Measurements from ENCODE around the gene CXCR5. TPM values are rescaled to one million over a fixed set of nuclear protein-coding genes. Genes with fewer than 3 reads are reported as not detected.
"Not testable (repeated sequence)": the region's sequence is repeated elsewhere in the genome, so short reads cannot be mapped to it uniquely, and the experiment has no call there.

CXCR5 gene
- total and polyA plus RNA-seq, 7 donors, result 0.14 to 0.25 (median 0.19) TPM; not detected in 3

DNA sequence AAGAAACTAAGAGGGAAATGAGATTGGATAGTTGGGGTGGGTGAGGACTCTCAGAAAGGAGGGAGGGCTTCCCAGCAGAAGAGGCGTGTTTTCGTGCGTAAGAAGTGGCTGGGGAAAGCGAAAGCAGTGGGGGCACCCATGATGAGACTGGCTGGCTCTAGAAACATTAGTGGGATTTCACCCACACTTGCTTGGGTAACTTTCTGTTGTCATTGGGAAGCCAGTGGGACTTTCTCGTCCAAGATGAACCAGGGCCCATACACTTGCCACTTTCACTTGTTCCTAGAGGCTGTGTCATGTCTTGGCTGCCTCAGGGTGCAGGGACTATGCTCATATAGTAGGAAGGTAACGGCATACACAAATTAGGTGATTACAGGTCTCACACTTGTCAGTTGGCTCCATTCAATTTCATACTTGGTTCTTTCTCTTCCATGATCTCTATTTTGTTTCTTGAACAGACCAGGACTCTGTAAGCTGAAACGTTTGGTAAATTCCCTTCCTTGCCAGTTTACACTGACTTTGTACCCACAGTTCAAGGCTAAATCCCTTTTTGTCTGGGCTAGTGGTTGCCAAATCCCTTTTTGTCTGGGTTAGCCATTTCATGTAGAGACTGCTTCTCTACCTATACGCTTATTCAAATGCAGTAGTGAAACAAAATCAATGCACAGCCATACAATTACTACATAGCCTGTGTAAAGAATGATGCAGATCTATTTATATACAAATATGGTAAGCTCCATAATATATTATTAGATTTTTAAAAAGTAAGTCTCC lies 42.0 kb upstream of the CXCR5 start:
- no peaks in the 10 kb centered on the region for H3K4me1 ChIP-seq
- 69 to 81% (median 72%) methylated on average over 8 of the region's 8 CpGs for WGBS, 3 donors
- H3K9me3 ChIP-seq, result no peaks in the 10 kb centered on the region
- peaks cover 0 to 2% (median 0%) of the 10 kb centered on the region in 3 donors for H3K27me3 ChIP-seq (ENCODE audit: insufficient read depth in 3 of 3, low read length in 2 of 3)
- H3K4me3 ChIP-seq, result no peak overlapping the region
- TF ChIP-seq, protein P1, sequence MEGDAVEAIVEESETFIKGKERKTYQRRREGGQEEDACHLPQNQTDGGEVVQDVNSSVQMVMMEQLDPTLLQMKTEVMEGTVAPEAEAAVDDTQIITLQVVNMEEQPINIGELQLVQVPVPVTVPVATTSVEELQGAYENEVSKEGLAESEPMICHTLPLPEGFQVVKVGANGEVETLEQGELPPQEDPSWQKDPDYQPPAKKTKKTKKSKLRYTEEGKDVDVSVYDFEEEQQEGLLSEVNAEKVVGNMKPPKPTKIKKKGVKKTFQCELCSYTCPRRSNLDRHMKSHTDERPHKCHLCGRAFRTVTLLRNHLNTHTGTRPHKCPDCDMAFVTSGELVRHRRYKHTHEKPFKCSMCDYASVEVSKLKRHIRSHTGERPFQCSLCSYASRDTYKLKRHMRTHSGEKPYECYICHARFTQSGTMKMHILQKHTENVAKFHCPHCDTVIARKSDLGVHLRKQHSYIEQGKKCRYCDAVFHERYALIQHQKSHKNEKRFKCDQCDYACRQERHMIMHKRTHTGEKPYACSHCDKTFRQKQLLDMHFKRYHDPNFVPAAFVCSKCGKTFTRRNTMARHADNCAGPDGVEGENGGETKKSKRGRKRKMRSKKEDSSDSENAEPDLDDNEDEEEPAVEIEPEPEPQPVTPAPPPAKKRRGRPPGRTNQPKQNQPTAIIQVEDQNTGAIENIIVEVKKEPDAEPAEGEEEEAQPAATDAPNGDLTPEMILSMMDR (IDR thresholded peaks at IDR 0.05), result no peak
- DNase-seq, result no peak
- no peak for ATAC-seq
- H3K36me3 ChIP-seq (ENCODE audit: insufficient read depth in 1 of 2, low read depth in 1 of 2), result no peaks in the 10 kb centered on the region
- no peak overlapping the region for H3K27ac ChIP-seq
- intact Hi-C loops (cut with DNase I), result no loop called here

DNA sequence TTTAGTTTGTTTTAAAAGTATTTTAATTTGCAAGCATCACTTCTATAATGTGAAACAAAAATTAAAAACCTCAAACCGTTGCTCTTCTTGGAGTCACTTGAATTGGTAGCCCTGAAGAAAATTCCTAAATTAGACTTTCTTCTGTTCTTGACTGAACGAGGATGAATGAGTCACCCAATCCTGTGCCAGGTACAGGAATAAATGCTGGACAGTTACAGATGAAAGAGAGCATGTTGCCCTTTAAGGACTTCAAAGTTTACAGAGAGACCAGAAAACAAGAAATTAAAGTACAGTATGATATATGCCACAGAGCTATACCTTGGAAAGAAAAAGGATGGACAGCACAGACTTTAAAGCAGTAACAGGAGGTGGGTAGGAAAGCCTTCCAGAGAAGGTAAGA lies 41.3 kb upstream of the CXCR5 start:
- intact Hi-C loops (cut with DNase I), result no loop called here
- H3K27ac ChIP-seq, result no peak overlapping the region
- H3K4me3 ChIP-seq, result no peak overlapping the region
- H3K9me3 ChIP-seq, result no peaks in the 10 kb centered on the region
- no peaks in the 10 kb centered on the region for H3K36me3 ChIP-seq (ENCODE audit: insufficient read depth in 1 of 2, low read depth in 1 of 2)
- 10 to 23% (median 13%) methylated on average over 2 of the region's 2 CpGs for WGBS, 3 donors
- peaks cover 0 to 2% (median 0%) of the 10 kb centered on the region in 3 donors for H3K27me3 ChIP-seq (ENCODE audit: insufficient read depth in 3 of 3, low read length in 2 of 3)
- DNase-seq, result no peak
- ATAC-seq, result peak in 2 of 4 donors; percentile 50 to 63
- TF ChIP-seq, protein P1 (IDR thresholded peaks at IDR 0.05), result no peak
- no peaks in the 10 kb centered on the region for H3K4me1 ChIP-seq

DNA sequence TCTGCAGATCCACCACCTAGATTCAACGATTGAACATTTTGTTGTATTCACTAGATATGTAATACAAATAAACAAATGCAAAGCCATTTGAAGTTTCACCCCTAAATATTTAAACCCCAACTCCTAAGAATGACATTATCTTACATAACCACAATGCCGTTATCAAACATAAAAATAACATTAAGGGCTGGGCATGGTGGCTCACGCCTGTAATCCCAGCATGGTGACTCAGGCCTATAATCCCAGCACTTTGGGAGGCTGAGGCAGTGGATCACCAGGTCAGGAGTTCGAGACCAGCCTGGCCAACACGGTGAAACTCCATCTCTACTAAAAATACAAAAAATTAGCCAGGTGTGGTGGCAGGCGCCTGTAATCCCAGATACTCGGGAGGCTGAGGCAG lies 40.8 kb upstream of the CXCR5 start:
- H3K27ac ChIP-seq; DNase-seq; H3K9me3 ChIP-seq; H3K27me3 ChIP-seq (ENCODE audit: insufficient read depth in 3 of 3, low read length in 2 of 3); H3K4me1 ChIP-seq; ATAC-seq; H3K4me3 ChIP-seq; intact Hi-C loops (cut with DNase I); H3K36me3 ChIP-seq (ENCODE audit: insufficient read depth in 1 of 2, low read depth in 1 of 2): not testable (repeated sequence)
- 82 to 90% (median 83%) methylated on average over 7 of the region's 7 CpGs for WGBS, 3 donors

DNA sequence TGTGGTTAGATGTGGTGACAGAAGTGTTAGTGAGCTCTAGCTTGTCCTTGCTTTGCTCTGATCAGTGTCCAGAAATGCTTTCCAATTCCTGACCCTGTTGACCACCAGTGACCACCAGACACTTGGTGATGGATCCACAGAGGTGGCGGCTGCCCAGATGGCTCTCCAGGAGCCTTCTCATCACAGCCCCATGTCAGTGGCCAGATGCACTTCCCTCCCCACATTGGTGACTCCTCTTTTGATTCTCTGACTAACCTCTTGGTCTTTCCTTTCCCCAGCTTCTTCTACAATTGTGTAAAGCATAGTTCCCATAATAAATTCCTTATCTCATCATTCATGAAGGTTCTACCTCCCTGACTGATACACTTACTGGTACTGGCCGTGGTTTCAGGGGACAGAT lies 40.1 kb upstream of the CXCR5 start:
- 90 to 93% (median 91%) methylated on average over 2 of the region's 2 CpGs for WGBS, 3 donors
- no peak overlapping the region for H3K27ac ChIP-seq
- H3K27me3 ChIP-seq (ENCODE audit: insufficient read depth in 3 of 3, low read length in 2 of 3), result peaks cover 0 to 2% (median 0%) of the 10 kb centered on the region in 3 donors
- DNase-seq, result no peak
- TF ChIP-seq, protein P1 (IDR thresholded peaks at IDR 0.05), result no peak
- peaks cover 7% of the 10 kb centered on the region for H3K4me1 ChIP-seq
- no peaks in the 10 kb centered on the region for H3K9me3 ChIP-seq
- intact Hi-C loops (cut with DNase I), result no loop called here
- no peak for ATAC-seq
- H3K4me3 ChIP-seq, result no peak overlapping the region
- H3K36me3 ChIP-seq (ENCODE audit: insufficient read depth in 1 of 2, low read depth in 1 of 2), result no peaks in the 10 kb centered on the region

DNA sequence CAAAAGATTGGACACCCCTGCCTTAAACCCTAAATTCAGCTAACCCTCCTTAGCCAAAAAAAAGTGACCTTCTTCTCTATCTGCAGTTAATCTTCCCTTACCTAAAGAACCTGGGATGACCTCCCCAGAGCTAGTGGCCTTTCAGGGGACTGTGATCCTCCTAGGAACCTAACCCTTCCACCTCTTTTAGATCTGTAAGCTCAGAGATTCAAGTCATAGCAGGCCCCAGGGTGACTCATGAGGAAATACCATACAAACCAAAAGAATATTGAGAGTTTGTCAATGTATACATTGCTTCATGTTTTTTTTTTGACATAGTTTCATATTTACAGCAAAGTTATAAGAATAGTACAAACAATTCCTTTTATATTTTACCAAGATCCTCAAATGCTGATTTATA lies 38.3 kb upstream of the CXCR5 start:
- Histone ChIP-seq H3K4me3 (no peak overlapping the region), H3K27me3 (ENCODE audit: insufficient read depth in 3 of 3, low read length in 2 of 3) (peaks cover 0 to 2% (median 0%) of the 10 kb centered on the region in 3 donors), H3K27ac (no peak overlapping the region), H3K9me3 (no peaks in the 10 kb centered on the region), H3K36me3 (ENCODE audit: insufficient read depth in 1 of 2, low read depth in 1 of 2) (no peaks in the 10 kb centered on the region), H3K4me1 (peaks cover 10% of the 10 kb centered on the region)
- ATAC-seq (no peak), DNase-seq (no peak)
- TF ChIP-seq, protein P1 (IDR thresholded peaks at IDR 0.05), result no peak
- intact Hi-C loops (cut with DNase I), result no loop called here
